NT2/D1 (cell line): ENCODE data around the gene FANCM.

ENCODE experiments used
- YY1 ChIP-seq: IDR thresholded peaks from 2 replicates; pipeline ENCODE4 v1.6.1; 2011; ENCODE audit not compliant: insufficient read length, insufficient read depth
- ZNF274 ChIP-seq: IDR thresholded peaks from 2 replicates; pipeline ENCODE4 v1.6.1; 2011; ENCODE audit warnings: mild to moderate bottlenecking, low read depth, low read length

GRCh38 chr14:45150386-45150890 is 14.7 kb downstream of the FANCM start:
- TF ChIP-seq YY1 (no peak), ZNF274 (no peak)
